Ureter (tissue), 1 donor: ENCODE data around the gene MCC. TPM values are rescaled to one million over a fixed set of nuclear protein-coding genes. Genes with fewer than 3 reads are reported as not detected.
"Not testable (repeated sequence)": the region's sequence is repeated elsewhere in the genome, so short reads cannot be mapped to it uniquely, and the experiment has no call there.

Experiments used
- DNase-seq: peaks from one replicate; pipeline ENCODE4 v3.0.0-alpha.2; 2020; ENCODE audit warnings: low spot score
- total RNA-seq: library from RNA; stranded (reverse); gene quantifications from one replicate; pipeline ENCODE4 v1.2.4, GENCODE V29; 2023
- donor health status: DM: yes; HTN: yes; CAD: no.

MCC gene
- total RNA-seq, 1 donor from 2014 or later: 88.8 TPM

DNA sequence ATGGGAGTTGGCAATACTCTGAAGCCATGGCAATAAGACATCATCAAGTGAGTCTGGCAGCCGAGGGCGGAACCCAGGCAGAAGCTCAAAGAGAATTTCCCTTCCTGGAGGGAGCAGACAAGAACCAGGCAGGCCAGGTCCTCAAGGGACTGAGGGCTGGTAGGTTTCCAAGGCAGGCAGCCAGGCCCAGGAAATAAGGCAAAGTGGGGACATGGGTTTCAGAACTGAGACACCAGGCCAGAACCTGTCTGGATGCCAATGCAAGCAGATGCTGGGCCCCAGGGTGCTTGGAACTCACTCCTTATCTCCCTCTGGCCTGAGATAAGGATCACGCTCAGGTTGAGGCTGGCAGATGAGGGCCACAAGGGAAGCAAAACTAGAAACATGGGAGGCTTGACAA is 62.3 kb downstream of the MCC start:
- DNase-seq: peak; percentile 55

DNA sequence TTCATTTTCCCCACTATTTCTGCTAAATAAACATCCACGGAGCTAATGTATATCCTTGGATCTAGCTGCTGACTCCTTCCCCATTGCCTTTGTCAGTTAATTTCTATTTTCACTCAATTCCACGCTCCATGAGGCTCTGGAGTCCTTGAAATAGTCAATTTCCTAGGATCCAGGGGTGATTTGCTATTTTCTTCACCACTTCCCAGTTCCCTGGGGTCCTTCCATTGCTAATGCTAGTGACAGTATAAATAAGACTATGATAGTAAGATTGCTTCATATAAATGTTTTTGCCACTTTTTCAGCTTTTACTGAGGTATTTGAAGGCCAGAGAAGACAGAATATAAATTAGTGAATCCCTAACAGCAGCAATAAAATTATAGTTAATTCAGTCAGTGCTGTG is 66.6 kb downstream of the MCC start:
- DNase-seq: no peak

DNA sequence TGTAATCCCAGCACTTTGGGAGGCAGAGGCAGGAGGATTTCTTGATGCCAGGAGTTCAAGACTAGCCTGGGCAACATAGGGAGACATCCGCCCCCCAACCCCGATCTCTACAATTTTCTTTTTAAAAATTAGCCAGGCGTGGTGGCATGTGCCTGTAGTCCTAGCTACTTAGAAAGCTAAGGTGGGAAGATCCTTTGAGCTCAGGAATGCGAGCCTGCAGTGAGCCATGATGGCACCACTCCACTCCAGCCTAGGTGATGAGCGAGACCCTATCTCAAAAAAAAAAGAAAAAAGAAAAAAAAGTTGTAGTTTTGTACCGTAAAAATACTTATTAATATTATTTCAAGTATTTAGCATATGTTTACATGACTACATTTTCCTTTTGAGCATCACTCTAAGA is 82.7 kb downstream of the MCC start:
- no peak for DNase-seq

DNA sequence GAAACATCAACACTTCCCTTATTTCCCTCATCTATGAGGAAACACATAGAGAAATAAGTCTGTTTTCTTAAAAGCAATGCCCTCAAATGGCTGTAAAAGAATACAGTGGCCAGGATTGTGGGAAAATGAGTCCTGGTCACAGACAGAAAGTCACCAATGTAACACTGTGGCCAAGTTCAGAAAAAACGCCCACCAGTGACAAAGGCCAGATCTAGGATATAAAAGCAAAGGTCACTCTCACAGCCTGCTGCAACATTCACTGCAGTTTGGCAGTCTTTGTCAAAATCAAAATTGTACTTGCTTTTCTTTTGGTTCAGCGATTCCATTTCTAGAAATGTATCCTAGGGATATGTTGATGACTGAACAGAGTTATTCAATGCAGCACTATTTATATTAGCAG is 84.0 kb downstream of the MCC start:
- DNase-seq: no peak

DNA sequence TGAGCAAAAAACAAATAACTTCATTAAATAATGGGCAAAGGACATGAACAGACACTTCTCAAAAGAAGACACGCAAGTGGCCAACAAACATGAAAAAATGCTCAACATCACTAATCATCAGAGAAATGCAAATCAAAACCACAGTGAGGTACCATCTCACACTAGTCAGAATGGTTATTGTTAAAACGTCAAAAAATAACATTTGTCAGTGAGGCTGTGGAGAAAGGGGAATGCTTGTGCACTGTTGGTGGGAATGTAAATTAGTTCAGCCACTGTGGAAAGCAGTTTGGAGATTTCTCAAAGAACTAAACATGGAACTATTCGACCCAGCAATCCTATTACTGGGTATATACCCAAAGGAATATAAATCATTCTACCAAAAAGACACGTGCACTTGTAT is 90.3 kb downstream of the MCC start:
- not testable (repeated sequence) for DNase-seq

DNA sequence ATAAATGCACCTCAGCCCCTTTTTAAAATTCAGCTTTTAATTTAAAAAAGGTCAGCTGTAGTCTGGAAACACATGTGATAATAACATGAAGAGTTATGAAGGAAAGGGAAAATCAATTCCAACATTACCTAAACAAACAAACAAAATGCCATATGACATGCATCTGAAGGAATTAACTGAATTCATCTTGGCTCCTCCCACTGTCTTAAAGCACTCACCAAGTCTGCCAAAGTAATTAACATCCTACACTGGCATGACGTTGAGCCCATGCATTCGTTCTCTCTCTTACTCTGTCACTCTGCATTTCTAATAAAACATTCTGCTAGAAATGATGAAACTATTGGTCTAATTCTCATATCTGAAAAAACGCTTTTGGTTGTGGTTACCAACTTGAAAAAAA is 91.2 kb downstream of the MCC start:
- DNase-seq: no peak

DNA sequence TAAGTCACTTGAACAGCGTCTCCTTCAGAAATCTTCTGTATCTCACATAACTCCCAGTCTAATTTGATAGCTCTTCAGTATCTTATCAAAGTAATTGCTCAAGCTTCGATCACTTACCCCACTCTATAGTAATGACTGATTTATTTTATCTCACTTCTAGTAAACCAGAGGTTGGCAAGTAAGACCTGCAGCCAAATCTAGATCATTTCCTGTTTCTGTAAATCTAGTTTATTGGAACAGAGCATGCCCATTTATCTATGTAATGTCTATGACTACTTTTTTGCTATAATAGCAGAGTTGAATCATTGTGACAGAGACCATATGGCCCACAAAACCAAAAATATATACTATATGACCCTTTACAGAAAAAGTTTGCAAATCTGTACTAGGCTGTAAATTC is 93.6 kb downstream of the MCC start:
- no peak for DNase-seq

DNA sequence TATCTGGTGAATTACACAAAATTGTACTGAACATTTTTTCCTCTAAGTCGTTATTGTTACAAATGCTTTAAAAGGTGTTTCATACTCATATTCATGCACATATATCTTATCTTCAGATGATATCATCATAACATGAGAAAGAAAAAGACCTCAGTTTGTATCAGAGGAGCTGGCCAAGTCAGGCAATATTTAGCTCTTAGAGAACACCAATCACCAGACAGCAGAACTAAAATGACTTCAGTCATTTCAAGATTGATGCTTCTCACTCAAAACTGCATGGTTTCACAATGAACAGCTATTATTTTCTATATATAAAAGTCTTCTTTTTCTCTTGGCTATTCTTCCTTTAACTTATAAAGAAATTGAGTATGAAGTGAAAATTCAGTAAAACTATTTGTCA is 98.0 kb downstream of the MCC start:
- no peak for DNase-seq

DNA sequence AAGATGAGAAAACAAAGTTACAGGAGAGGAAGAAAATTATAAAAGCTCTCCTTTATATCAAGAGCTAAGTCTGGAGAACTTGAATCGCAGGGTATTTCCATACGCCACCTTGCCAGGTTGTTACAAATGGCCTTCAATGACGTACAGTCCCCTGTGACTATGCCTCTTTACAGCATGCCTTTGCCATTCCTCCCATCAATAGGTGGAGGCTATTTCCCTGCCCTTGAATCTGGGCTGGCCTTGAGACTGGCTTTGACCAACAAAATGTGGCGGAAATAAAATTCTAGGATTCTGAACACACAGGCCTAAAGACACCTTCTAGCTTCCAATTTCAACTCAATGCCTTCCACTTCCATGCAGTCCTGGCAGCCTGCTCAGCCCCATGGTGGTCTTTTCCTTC is 99.1 kb downstream of the MCC start:
- no peak for DNase-seq

DNA sequence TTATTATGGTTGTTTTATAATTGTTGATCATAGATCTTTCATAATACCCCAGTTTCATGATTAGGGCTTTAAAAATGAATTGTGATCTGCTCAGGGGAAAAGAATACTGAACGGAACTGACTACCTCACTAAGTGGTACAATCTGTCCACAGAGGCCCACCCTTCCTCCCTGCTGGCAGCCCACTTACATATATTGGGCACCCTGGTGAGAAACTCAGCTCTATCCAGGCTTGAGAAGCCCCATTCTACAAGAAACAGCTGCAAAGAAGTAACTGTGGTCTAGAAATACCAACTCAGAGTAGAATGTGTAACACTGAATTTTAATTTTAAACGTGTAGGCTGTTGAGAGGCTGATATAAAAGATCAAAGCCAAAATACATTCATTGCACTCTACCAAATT is 100.4 kb downstream of the MCC start:
- no peak for DNase-seq

DNA sequence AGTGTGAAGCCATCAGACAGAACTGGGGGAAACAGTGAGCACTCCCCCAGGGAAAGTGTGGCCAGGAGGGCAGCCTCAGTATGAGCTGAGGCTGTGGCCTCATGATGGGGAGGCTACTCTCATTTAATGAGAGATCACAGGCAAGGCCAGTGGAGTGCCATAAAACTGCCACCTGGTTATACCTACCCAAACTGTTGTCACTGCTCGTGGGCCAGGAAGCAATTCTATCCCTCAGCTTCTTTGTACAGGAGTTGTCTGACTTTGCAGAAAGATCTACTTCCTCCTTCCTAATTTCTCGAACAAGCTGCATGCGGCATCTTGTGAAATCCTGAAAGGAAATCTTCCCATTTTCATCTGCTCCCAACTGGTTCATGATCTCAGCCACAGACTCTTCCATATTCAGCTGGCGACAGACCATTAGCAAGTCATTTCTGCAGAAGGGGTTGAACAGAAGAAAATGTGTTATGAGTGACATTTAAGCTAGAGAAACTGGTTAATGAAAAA is 103.4 kb downstream of the MCC start:
- no peak for DNase-seq

DNA sequence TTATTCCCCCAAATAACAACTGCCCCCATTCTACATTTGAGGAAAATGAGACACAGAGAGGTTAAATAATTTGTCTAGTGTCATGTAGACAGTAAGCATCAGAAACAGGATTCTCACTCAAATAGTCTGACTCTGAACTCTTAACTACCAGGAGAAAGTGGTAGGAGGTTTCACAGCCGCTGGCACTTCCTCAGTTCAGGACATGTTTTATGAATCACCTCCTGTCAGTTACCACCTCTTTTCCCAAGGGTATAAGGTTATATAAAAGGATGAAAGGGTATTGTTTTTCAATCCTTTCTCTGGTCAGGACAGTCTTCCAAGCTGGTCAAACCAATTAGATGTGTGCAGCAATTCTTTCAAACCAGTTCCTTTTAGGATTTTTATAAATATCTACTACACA is 105.5 kb downstream of the MCC start:
- no peak for DNase-seq

DNA sequence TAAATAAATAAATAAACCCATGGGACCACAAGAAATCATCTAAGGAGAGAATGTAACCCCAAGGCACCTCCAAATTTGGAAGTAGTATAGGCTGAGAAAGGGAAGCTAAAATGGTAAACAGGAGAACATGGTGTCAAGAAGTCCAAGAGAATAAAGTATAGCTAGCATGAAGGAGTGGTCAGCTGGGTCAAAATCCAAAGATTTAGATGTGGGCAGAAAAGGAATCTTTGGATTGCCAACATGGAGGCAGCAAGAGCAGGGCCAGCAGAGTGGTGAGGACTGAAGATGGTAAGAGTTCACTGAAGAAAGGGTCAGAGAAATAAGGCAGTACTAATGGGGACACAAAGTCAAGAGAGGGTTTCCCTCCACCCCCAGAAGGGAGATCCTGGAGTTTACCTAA is 106.5 kb downstream of the MCC start:
- no peak for DNase-seq

DNA sequence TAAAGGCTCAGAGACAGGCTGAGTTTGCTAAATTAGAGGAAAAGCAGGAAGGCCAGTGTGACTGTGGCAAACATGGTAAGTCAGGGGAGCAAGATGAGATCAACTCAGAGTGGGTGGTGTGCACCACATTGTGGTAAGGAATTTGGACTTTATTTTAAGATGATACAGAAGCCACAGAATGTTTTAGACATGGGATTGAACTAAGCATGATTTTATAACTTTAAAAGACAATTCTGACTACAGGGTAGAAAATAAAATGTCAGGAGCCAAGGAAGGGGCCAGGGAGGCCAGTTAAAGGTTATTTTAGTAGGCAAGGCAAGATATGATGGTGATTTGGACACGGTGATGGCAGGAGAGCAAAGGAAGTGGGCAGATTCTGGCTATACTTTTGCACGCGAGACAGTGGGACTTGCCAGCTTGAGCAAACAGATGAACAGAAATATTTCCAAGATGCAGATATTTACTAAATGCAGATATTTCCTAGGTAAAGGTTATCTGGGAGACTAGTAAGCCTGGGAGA is 107.4 kb downstream of the MCC start:
- no peak for DNase-seq

DNA sequence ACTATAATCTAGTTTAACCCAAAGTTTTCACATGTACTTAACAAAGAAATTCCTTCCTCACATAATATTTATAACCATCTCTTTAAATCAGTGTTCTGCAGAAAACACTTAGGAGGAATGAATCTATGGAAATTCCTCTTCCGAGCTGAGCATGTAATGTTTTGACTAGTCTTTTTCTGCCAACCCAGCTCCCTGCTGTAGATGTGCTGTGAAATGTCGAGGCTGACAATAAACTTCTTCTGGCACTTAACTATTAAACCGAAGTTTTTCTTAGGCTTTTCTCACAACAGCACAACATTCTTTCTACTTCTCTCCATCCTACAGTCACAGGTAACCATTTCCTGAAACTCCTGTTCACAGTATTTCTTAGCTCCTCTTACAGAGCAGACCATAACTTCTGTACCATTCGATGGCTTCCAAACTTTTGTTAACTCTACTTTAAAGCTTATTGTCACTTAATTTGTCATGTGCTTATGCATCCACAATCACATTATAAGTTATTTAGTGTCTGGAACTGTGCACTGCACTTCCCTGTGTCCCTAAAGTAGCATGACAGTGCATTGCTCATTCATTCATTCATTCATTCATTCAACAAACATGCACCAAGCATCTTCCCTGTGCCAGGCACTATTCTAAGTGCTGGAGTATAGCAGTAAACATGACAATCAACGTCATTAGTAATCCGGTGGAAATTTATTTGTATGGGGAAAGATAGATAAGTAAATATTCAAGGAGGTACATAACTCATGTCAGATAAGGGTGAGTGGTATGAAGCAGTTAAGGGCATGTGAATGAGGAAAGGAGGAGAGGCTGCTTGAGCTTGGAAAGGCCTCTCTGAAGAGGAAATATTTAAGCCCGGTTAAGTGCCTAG is 108.1 kb downstream of the MCC start:
- no peak for DNase-seq

DNA sequence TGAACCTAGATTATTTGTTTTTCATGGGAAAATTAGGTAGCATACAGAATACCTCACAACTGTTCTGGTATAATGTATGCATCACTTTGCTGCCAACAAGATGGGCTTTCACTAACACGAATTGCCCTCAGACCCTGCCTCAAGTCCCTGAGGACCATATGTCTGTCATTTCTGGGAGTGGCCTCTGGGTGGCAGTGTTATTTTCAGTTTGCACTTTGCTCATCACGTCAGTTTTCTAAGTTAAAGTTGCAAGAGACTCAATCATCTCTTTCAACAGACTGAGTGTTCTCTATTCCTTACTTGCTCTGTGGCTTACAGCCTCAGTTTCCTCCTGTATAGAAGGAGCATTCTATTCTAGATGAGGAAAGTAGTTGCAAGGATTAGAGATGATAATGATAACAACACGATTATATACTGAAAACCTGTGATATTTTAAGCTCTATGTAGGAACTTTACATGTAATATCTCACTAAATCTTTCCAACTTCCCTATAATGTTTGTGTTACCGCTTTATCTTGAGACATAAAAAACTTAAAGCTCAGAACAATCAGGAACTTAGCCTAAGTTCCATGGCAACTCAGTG is 109.2 kb downstream of the MCC start:
- peak; percentile 72 for DNase-seq

DNA sequence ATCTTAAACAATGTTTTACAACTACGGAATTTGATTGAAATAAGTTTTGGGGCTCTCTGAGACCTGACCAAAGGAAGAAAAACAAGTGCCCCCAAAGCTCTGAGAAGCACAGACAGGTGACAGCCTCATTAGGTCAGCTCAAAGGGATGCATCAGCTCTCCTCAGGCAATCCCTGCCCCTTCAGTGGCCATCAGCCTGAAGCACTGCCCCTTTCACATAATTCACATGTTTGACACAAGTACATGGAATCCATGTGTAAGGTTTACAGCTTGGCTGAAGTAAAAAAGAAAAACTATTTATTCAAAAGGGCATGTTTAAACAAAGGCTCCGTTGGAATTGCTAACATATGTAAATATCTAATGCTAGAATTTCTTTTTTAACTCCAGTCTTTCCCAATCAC is 109.7 kb downstream of the MCC start:
- no peak for DNase-seq

DNA sequence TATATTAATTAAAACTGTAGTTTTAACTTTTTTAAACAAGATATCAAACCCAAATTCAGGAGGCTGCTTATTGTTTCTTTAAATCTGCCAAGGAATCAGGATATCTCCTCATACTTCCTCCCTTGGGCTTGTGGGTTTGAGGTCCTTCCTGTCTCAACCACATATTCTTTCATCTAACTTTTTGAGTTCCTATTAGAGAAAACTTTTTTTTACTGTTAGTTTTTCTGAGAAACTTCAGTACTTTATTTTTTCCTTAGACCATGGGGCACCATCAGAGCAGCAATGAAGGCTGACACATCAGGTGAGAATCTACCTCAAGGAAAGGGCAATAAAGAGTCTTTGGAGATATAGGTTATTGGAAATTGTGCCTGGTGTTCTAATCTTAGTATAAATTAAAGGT is 110.2 kb downstream of the MCC start:
- DNase-seq: no peak

DNA sequence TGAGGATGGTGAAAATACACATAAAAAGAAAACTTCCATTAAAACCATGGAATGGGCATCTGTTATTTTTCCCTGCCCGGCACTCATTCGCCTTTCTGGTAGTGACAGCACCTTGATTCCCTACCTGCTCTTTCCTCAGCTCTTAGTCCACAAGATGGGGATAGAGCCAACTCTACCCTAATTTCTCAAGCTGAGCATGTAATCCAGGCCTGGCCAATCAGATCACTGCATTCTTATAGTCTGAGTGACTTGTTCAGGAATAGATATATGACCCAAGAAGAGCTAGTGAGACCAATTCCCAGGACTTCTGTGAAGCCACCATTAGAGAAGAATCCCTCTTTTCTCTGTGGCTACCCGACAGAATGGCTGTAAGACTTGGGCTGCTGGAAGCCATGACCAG is 111.6 kb downstream of the MCC start:
- no peak for DNase-seq

DNA sequence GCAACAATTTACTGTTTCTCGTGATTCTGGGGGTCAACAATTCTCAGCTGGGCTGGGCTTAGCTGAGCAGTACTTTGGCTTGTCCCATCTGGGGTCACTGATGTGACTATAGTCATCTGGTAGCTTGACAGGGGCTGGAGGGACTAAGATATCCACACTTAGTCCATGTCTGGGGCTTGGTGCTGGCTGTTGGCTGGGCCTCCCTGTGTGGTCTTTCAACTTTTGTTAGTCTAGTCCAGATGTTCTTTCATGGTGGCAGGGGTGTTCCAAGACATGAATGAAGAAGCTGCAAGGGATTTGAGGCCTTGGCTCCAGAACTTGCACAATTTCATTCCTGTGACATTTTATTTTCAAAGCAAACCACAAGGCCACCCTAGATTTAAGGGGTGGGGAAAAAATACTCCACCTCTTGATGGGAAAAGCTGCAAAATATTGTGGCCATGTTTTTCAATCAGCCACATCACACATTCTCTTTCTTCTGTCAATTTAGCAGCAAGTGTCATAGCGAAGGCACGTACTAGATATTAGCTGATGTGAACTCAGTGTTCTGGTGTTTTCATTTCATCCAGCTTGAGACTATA is 112.7 kb downstream of the MCC start:
- no peak for DNase-seq

DNA sequence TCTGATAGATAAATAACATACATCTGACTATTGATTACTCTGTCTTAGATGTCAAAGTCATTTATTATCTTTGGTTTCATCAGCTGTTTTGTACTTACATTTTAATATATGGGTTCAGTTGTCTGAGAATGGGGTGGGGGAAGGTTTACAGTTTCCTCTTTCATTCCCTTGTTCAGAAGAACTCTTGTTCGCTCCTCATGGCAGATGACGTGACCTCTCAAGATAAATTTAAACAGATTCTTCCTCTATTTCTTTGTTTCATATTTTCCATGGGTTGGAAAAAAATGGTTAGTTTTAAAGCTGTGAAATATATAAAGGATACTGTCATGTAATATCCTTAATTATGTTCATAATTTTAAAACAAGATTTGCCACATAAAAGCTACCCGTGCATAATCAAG is 114.8 kb downstream of the MCC start:
- DNase-seq: no peak

DNA sequence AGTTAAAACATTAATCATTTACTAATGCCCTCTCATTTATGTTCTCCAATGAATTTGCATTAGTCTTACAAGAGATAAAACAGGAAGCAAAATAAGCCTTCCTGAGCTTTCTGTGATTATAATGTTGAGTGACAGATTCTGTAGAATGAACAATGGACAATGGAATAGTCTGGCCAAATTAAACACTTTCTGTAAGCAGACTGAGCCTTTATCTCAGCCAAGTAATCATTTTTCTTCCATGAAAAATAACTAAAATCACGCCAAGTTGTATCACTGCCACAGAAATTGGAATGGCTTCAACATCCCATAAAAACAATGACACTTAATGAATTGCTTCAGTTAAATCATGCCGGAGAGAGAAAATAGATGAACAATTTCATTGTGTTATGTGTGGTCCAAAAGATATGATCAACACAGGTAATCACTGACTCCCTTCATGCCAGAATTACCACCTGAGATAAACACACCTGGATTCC is 116.5 kb downstream of the MCC start:
- DNase-seq: no peak

DNA sequence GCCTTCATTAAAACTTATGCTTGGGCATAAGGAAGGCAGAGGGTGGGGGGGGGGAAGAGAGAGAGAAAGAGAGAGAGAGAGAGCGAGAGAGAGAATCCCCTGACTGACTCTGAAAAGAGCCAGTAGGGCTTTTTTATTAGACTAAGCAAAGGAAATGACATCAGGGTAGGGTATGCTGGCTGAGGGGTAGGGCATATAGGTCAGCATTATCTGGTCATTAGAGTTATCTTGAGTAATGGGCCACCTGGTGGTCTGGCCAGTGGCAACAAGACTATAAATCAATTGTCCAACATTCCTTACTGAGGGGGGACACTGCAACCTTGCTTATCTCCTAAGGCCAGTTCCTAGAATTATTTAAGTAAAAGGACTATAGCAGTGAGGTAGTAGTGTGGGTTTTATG is 120.7 kb downstream of the MCC start:
- no peak for DNase-seq
